K562 (cell line): ENCODE results near the gene FAM161B. TPM values are rescaled to one million over a fixed set of nuclear protein-coding genes. Genes with fewer than 3 reads are reported as not detected.

Source experiments
- CBX1 ChIP-seq: sonication (generic); IDR thresholded peaks from 2 replicates; pipeline ENCODE4 v1.6.1; 2016; ENCODE audit warnings: antibody characterized with exemption, low read depth, mild to moderate bottlenecking
- FOXK2 ChIP-seq, 2 experiments: fragments of 450-650 bp; IDR thresholded peaks in 1 of 2; conservative IDR thresholded peaks in 1 of 2; 2 replicates each; pipeline ENCODE4 v1.6.1; 2016; ENCODE audit warnings: low read depth in 2 of 2, mild to moderate bottlenecking in 1 of 2
- MCM2 ChIP-seq: fragments of 450-650 bp; IDR thresholded peaks from 2 replicates; pipeline ENCODE4 v1.6.1; 2017; ENCODE audit warnings: low read depth, mild to moderate bottlenecking
- MED1 ChIP-seq: sonication (generic); formaldehyde crosslinking; IDR thresholded peaks from 2 replicates; pipeline ENCODE4 v1.8.1; 2023; ENCODE audit warnings: missing genetic modification reagents, borderline replicate concordance
- PCBP1 ChIP-seq: fragments of 200-400 bp; formaldehyde crosslinking; IDR thresholded peaks from 2 replicates; pipeline ENCODE4 v1.6.1; 2018; ENCODE audit warnings: mild to moderate bottlenecking, low read depth, low read length; ENCODE audit not compliant: poor library complexity, severe bottlenecking
- PHB2 ChIP-seq: fragments of 450-650 bp; IDR thresholded peaks from 2 replicates; pipeline ENCODE4 v1.6.1; 2017; ENCODE audit warnings: low read depth
- RAD21 ChIP-seq, 2 experiments: fragments of 250-450 bp in 1 of 2; fragments of 450-650 bp in 1 of 2; sonication (Bioruptor Pico) in 1 of 2; formaldehyde crosslinking in 1 of 2; IDR thresholded peaks in 1 of 2; conservative IDR thresholded peaks in 1 of 2; 2 replicates each; pipeline versions ENCODE4 v1.4.0 to v1.8.0; 2020 to 2022; ENCODE audit warnings: mild to moderate bottlenecking in 2 of 2, moderate library complexity in 1 of 2
- RFX1 ChIP-seq: fragments of 450-650 bp; IDR thresholded peaks from 2 replicates; pipeline ENCODE4 v1.6.1; 2016; ENCODE audit warnings: mild to moderate bottlenecking, moderate library complexity
- SETDB1 ChIP-seq: IDR thresholded peaks from one replicate; pipeline ENCODE4 v1.6.1; 2012; ENCODE audit warnings: low read length, control low read depth, inconsistent platforms
- TARDBP ChIP-seq: fragments of 450-650 bp; IDR thresholded peaks from 2 replicates; pipeline ENCODE4 v1.6.1; 2016
- TEAD4 ChIP-seq, 2 experiments: sonication (generic) in 1 of 2; formaldehyde crosslinking in 1 of 2; IDR thresholded peaks; 2 replicates each; pipeline versions ENCODE4 v1.6.1 to v1.8.0; 2012 to 2022; ENCODE audit warnings: borderline replicate concordance in 1 of 2, inconsistent platforms in 1 of 2, low read length in 1 of 2, mild to moderate bottlenecking in 1 of 2, missing genetic modification reagents in 1 of 2
- ZNF280A ChIP-seq: fragments of 450-650 bp; IDR thresholded peaks from 2 replicates; pipeline ENCODE4 v1.6.1; 2018; ENCODE audit warnings: mild to moderate bottlenecking, low read depth; ENCODE audit not compliant: partially characterized antibody
- polyA plus RNA-seq, 8 experiments: library from polyadenylated mRNA; depleted of rRNA in 4 of 8; stranded (reverse) in 5 of 8; unstranded in 3 of 8; fragments of >200 nt; fragmentation: Nextera tagmentation in 2 of 8; fragmentation: Illumina TruSeq in 1 of 8; extraction: Ambion mirVana in 2 of 8; extraction: Trizol in 1 of 8; gene quantifications; 2 replicates each; pipeline versions ENCODE4 v1.2.1 to v1.2.3, GENCODE V29; 2011 to 2014; ENCODE audit warnings: inconsistent platforms in 1 of 8, missing spikeins in 1 of 8
- total RNA-seq, 7 experiments: library from RNA; depleted of rRNA in 6 of 7; stranded (reverse); fragments of >200 nt in 6 of 7; fragmentation: Illumina TruSeq in 2 of 7; extraction: Trizol in 2 of 7; gene quantifications; 2 replicates each; pipeline versions ENCODE4 v1.2.1 to v1.2.3, GENCODE V29; 2011 to 2021; ENCODE audit warnings: low replicate concordance in 1 of 7
- TF ChIP-seq, protein P1 (sequence below): fragments of 450-650 bp; formaldehyde crosslinking; IDR thresholded peaks from 2 replicates; pipeline ENCODE4 v1.4.0; 2022; ENCODE audit warnings: missing genetic modification characterization
- TF ChIP-seq, protein P2 (sequence below), 2 experiments: fragments of 450-650 bp in 1 of 2; sonication (generic) in 1 of 2; formaldehyde crosslinking in 1 of 2; IDR thresholded peaks; 2 replicates each; pipeline versions ENCODE4 v1.7.1 to v1.9.0; 2016 to 2022; ENCODE audit warnings: inconsistent platforms in 1 of 2, mild to moderate bottlenecking in 1 of 2, missing genetic modification reagents in 1 of 2

FAM161B gene
- total and polyA plus RNA-seq, 9 of the 15 experiments (the other 6 are each of a cell fraction or from before 2014, with no cell fraction given): 0.15 to 1.3 (median 0.84) TPM

- peak; percentile 66 to 70; a peak in 2 of 4 replicates for TF ChIP-seq FOXK2 (conservative IDR thresholded peaks at IDR 0.05 in 1 of 2, IDR thresholded peaks at IDR 0.05 in 1 of 2; ENCODE audit: low read depth in 2 of 2)
- TF ChIP-seq RAD21 (CRISPR knock-in tag; conservative IDR thresholded peaks at IDR 0.05 in 1 of 2, IDR thresholded peaks at IDR 0.05 in 1 of 2): no peak
- TF ChIP-seq MED1 (CRISPR knock-in tag): no peak
- no peak for TF ChIP-seq ZNF280A
- TF ChIP-seq MCM2: no peak
- no peak for TF ChIP-seq PCBP1
- TF ChIP-seq SETDB1: peak; percentile 57
- no peak; the same call in 1 of the 2 replicates for TF ChIP-seq CBX1
- no peak for TF ChIP-seq RFX1
- TF ChIP-seq, protein P1, sequence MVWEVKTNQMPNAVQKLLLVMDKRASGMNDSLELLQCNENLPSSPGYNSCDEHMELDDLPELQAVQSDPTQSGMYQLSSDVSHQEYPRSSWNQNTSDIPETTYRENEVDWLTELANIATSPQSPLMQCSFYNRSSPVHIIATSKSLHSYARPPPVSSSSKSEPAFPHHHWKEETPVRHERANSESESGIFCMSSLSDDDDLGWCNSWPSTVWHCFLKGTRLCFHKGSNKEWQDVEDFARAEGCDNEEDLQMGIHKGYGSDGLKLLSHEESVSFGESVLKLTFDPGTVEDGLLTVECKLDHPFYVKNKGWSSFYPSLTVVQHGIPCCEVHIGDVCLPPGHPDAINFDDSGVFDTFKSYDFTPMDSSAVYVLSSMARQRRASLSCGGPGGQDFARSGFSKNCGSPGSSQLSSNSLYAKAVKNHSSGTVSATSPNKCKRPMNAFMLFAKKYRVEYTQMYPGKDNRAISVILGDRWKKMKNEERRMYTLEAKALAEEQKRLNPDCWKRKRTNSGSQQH (CRISPR knock-in tag): no peak
- TF ChIP-seq TEAD4 (IDR thresholded peaks at IDR 0.05; ENCODE audit: low read length): no peak; the same call in 1 of the 2 replicates
- no peak for TF ChIP-seq TEAD4 (CRISPR knock-in tag; IDR thresholded peaks at IDR 0.05; ENCODE audit: borderline replicate concordance)
- peak; percentile 85; the same call in 1 of the 2 replicates for TF ChIP-seq TARDBP
- TF ChIP-seq, protein P2, sequence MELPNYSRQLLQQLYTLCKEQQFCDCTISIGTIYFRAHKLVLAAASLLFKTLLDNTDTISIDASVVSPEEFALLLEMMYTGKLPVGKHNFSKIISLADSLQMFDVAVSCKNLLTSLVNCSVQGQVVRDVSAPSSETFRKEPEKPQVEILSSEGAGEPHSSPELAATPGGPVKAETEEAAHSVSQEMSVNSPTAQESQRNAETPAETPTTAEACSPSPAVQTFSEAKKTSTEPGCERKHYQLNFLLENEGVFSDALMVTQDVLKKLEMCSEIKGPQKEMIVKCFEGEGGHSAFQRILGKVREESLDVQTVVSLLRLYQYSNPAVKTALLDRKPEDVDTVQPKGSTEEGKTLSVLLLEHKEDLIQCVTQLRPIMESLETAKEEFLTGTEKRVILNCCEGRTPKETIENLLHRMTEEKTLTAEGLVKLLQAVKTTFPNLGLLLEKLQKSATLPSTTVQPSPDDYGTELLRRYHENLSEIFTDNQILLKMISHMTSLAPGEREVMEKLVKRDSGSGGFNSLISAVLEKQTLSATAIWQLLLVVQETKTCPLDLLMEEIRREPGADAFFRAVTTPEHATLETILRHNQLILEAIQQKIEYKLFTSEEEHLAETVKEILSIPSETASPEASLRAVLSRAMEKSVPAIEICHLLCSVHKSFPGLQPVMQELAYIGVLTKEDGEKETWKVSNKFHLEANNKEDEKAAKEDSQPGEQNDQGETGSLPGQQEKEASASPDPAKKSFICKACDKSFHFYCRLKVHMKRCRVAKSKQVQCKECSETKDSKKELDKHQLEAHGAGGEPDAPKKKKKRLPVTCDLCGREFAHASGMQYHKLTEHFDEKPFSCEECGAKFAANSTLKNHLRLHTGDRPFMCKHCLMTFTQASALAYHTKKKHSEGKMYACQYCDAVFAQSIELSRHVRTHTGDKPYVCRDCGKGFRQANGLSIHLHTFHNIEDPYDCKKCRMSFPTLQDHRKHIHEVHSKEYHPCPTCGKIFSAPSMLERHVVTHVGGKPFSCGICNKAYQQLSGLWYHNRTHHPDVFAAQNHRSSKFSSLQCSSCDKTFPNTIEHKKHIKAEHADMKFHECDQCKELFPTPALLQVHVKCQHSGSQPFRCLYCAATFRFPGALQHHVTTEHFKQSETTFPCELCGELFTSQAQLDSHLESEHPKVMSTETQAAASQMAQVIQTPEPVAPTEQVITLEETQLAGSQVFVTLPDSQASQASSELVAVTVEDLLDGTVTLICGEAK (IDR thresholded peaks at IDR 0.05): peak; percentile 97
- TF ChIP-seq, protein P2 (CRISPR knock-in tag; IDR thresholded peaks at IDR 0.05): no peak
- TF ChIP-seq PHB2: no peak
Measured at GRCh38 chr14:73886449-73887317, 63.2 kb downstream of the FAM161B start, which contains the start of gene ZNF410 (continued).
